Hematopoietic multipotent progenitor cell treated with erythropoietin and hydrocortisone succinate and interleukin-3 and kit ligand, for 17 days (in vitro differentiated cells): Measurements from ENCODE around the gene GPATCH1.

Source experiments
- DNase-seq: peaks from one replicate; pipeline ENCODE4 v3.0.0-alpha.2; 2015; ENCODE audit warnings: low spot score

GPATCH1 gene

GRCh38 chr19:33064458-33064791 lies 16.6 kb upstream of the GPATCH1 start:
- DNase-seq, result no peak

GRCh38 chr19:33064792-33065550 lies 16.0 kb upstream of the GPATCH1 start, which contains the start of gene RHPN2:
RHPN2 (minus strand) TSS chr19:33064888; CDS start chr19:33064852, 36 bp downstream.
- DNase-seq, result no peak

- no peak for DNase-seq
Measured at GRCh38 chr19:33066543-33066942, 14.4 kb upstream of the GPATCH1 start.

- DNase-seq, result no peak
Measured at GRCh38 chr19:33067121-33067520, 13.9 kb upstream of the GPATCH1 start.

GRCh38 chr19:33071887-33072286 lies 9.1 kb upstream of the GPATCH1 start:
- no peak for DNase-seq

GRCh38 chr19:33075519-33075918 lies 5.5 kb upstream of the GPATCH1 start:
- DNase-seq, result no peak

- no peak for DNase-seq
Measured at GRCh38 chr19:33085570-33086128, 4.7 kb downstream of the GPATCH1 start.

GRCh38 chr19:33086955-33087354 lies 6.0 kb downstream of the GPATCH1 start:
- no peak for DNase-seq

GRCh38 chr19:33089010-33089409 lies 8.0 kb downstream of the GPATCH1 start:
- no peak for DNase-seq

- no peak for DNase-seq
Measured at GRCh38 chr19:33090179-33090578, 9.2 kb downstream of the GPATCH1 start.

GRCh38 chr19:33093420-33094210 lies 12.6 kb downstream of the GPATCH1 start:
- DNase-seq, result no peak

GRCh38 chr19:33094436-33095067 lies 13.6 kb downstream of the GPATCH1 start:
- DNase-seq, result no peak

- no peak for DNase-seq
Measured at GRCh38 chr19:33096005-33096404, 15.0 kb downstream of the GPATCH1 start.

- no peak for DNase-seq
Measured at GRCh38 chr19:33098055-33098534, 17.1 kb downstream of the GPATCH1 start.

- DNase-seq, result no peak
Measured at GRCh38 chr19:33100894-33101644, 20.1 kb downstream of the GPATCH1 start.

- no peak for DNase-seq
Measured at GRCh38 chr19:33102893-33103292, 21.9 kb downstream of the GPATCH1 start.

GRCh38 chr19:33108161-33108560 lies 27.2 kb downstream of the GPATCH1 start:
- no peak for DNase-seq

- no peak for DNase-seq
Measured at GRCh38 chr19:33110137-33110910, 29.3 kb downstream of the GPATCH1 start.

GRCh38 chr19:33111587-33111986 lies 30.6 kb downstream of the GPATCH1 start:
- DNase-seq, result no peak

- no peak for DNase-seq
Measured at GRCh38 chr19:33114312-33114711, 33.3 kb downstream of the GPATCH1 start.

GRCh38 chr19:33117501-33117900 lies 36.5 kb downstream of the GPATCH1 start:
- no peak for DNase-seq
